Measurements from ENCODE around the gene TMEM139.
"Not testable (repeated sequence)": the region's sequence is repeated elsewhere in the genome, so short reads cannot be mapped to it uniquely, and the experiment has no call there.

TMEM139 gene

DNA sequence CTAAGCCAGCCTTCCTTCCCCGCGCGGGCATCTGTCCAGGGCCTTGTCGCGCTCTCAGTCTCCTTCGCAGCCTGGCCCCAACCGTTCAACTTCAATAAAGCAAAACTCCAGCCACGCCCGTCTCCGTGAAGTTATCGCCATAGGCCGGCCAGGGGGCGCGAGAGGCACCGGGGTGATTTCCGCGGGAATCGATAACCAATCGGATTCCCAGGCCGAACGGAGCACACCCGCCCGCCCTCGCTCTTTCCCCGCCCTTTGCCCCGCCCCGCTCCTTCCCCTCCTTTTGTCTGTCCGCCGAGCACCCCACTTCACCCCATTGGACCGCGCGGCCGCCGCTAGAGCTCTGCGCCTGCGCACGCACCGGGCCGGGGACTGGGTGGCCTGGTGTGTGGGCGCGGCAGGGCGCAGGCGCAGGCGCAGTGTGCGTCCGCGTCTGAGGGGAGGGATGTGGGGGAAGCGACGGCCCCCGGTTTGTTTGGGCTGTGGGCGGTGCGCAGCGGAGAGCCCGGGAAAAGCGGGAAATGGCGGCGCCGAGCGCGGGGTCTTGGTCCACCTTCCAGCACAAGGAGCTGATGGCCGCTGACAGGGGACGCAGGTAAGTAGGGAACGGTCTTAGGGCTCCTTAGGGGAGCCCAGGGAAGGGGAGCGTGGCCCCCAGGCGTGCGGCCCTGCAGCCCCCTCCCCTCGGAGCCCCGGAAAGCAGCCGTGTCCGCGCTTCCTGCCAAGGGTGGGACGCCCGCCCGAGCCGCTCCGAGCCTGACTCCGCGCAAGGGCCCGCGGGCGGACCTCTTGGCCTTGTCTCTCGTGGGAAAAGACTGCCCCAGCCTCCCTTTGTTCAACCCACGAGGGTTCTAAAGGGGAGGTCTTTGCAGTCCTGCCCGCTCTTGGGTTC is 3.4 kb downstream of the TMEM139 start, which contains the start of gene CASP2:
TSS of gene CASP2 (plus strand) at position 417 of the 892 bp plus-strand sequence. CDS start at position 522, 105 bp downstream.
- peak; percentile 97 to 99 (median 98) for DNase-seq (ENCODE audit: low read depth in 3 of 3, low spot score in 1 of 3)

DNA sequence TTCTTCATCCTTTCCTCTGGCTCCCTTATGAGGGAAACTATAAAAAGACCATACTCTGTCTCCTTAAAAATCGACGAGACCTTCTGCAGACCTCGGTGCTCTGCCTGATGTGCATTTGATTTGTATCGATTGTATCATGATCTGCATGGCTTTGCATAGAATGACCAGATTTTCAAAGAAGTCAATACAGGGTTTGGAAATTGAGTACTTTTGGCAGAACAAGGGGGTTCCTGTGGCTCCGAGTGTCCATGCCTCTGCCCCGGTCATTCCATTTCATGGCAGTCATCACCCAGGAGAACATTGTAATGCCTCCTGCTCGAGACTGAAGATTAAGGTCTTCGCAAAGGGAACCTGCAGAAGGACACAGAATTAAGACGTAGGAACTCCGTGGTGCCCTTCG is 4.1 kb downstream of the TMEM139 start:
- no peak for DNase-seq (ENCODE audit: low read depth in 3 of 3, low spot score in 1 of 3)

DNA sequence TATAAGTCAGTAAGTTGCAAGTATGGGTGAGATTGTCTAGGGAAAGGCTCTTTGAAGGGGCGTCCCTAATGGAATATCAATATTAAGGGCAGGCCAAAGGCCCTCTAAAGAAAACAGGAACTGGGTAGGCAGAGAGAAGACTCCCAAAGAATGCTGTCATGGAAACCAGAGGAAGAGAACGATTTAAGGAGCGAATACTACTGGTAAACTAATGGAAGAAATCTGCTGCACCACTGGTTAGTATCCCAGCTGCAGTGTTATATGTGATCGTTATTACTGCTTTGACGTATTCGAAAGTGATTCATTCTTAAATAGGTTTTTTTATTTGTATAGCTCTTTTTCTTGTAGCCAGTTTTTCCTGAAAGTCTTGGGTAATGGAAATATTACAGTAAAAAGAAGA is 4.7 kb downstream of the TMEM139 start:
- no peak for DNase-seq (ENCODE audit: low read depth in 3 of 3, low spot score in 1 of 3)

DNA sequence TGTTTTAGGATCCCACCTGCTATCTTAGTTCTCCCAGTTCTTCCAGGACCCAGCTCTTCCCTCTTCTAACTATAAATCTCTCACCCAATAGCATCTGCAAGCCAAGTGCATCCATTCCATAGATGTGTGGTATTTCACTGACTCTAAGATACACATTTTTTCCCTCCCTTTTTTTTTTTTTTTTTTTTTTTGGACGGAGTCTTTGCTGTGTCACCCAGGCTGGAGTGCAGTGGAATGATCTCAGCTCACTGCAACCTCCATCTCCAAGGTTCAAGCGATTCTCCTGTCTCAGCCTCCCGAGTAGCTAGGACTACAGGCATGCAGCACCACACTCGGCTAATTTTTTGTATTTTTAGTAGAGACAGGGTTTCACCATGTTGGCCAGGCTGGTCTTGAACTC is 5.1 kb downstream of the TMEM139 start:
- not testable (repeated sequence) for DNase-seq (ENCODE audit: low read depth in 3 of 3, low spot score in 1 of 3)

DNA sequence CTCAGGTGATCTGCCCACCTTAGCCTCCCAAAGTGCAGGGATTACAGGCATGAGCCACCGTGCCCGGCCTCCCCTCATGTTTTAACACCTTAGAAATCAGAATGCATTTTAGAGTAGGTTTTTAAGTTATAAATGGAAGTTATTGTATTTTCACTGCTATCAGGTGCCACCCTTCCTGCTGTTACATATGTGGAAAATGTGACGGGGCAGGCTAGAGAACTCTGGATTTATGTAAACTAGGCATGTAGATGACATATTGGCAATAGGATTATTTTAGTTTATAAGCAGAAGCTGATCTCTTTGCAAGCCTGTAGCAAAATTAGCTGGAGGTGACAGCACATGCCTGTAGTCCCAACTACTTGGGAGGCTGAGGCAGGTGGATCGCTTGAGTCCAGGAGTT is 5.5 kb downstream of the TMEM139 start:
- DNase-seq (ENCODE audit: low read depth in 3 of 3, low spot score in 1 of 3), result no peak

DNA sequence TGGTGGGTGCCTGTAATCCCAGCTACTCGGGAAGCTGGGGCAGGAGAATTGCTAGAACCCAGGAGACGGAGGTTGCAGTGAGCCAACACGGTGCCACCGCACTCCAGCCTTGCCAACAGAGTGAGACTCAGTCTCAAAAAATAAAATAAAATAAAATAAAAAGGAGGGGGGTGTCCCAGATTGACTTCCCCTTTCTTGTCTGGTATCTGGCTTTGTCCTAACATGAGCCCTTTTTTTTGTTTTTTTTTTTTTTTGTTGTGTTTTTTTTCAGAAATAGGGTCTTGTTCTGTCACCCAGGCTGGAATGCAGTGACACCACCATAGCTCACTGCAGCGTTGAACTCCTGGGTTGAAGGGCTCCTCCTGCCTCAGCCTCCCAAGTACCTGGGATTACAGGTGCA is 8.1 kb downstream of the TMEM139 start:
- no peak for DNase-seq (ENCODE audit: low read depth in 3 of 3, low spot score in 1 of 3)

DNA sequence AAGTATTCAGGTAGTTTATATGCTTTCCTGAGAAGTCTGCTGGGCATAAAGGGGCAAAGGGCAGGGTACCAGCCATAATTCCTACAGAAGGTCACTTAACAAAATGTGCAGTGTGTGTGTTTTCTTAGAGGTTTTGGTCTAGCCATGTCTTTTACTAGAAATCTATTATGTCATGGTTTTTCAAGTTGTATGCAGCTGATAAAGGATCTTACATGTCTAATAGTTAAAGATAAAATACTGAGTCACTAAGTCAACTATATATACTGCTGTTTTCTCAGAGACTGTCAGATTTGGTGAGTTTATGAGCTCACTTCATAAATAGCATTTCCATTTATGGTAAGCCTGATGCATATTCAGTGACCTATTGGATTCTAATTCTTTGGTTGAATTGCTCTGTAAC is 11.1 kb downstream of the TMEM139 start:
- no peak for DNase-seq (ENCODE audit: low read depth in 3 of 3, low spot score in 1 of 3)

DNA sequence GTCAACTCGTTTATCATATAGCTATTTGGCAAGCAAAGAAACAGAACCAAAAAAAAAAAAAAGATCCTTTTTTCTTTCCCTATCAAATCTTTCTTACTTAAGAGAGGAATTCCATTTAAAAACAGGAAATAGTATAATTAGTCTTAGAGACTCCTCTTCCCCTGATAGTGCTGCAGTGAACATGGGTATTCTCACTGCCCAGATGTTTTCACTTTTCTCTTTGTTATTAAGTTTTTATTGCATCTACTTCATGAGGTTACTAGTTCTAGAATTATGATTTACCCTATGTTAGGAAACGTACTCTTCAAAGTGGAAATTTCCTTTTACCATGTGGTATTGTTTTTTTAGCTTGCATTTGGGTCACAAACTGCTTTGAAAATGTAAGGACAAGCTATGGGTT is 11.9 kb downstream of the TMEM139 start:
- DNase-seq (ENCODE audit: low read depth in 3 of 3, low spot score in 1 of 3), result no peak

DNA sequence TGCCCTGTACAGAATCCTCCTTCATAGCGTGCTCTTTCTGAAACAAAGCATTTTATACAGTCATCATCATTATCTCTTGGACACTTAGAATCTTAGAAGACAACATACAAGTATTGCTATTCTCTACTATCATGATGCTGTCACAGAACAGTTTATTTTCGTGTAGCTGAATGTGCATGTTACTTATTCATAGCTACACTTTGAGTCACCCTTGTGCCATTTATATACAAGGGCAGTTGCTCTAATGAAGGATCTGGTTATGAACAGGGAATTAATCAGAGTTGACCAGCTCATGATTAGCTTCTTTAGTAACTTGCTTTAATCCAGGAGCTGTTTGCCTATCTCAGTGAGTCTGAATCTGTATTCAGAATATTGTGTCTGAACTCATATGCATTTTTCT is 14.6 kb downstream of the TMEM139 start:
- no peak for DNase-seq (ENCODE audit: low read depth in 3 of 3, low spot score in 1 of 3)

DNA sequence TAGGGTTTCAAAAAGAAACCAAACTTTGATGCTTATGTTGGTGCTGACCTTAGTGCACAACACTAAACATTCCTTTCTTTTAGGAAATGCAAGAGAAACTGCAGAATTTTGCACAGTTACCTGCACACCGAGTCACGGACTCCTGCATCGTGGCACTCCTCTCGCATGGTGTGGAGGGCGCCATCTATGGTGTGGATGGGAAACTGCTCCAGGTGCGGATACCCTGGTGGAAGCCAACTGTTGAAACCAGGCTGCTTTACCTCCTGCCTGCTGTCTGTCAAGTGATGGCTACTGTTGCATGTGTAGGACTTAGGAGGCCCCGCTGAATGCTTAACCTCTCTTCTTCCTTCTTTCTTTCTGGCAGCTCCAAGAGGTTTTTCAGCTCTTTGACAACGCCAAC is 15.1 kb downstream of the TMEM139 start:
- DNase-seq (ENCODE audit: low read depth in 3 of 3, low spot score in 1 of 3), result peak; percentile 34 to 43 (median 42)

DNA sequence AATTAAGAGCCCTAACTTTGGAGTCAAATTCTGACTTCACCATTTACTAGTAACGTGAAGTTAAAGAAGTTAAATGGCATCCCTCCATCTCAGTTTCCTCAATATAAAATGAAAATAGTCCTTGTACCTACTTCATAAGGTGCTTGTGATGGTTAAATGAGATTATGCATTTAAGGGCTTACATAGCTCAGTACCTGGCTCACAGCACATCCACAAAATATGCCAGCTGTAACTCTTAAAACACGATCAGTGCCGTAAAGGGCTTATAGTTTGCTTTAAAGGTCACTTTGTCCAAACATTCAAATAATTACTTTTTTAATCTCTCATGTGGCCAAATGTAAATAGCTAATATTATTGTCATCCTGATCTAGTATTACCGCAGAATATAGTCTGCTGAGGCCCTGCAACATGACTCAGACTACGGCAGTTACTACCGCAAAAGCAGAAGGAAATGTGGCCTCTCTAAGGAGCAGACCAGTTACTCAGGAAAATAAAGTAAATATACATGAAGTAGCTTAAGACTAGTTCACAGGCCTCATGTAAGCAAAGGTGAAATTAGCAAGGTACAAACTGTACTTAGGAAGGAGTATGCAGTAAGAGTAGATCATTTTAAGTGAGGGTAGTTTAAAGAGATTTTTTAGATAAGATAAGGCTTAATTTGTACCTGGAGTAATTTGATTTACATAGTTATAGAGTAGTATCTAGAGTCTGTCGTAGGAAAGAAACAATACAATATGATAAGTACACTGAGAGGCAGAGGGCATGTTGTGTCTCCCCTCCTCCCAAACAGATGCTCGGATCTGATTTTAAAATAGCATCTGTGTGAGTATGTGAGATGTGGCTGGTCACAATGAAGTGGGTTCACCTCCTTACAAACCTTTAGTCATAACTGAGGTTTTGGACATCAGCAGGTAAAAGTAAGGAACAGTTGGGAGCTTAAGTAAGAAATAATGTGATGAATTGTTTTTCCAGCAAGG is 16.5 kb downstream of the TMEM139 start:
- DNase-seq (ENCODE audit: low read depth in 3 of 3, low spot score in 1 of 3), result no peak

DNA sequence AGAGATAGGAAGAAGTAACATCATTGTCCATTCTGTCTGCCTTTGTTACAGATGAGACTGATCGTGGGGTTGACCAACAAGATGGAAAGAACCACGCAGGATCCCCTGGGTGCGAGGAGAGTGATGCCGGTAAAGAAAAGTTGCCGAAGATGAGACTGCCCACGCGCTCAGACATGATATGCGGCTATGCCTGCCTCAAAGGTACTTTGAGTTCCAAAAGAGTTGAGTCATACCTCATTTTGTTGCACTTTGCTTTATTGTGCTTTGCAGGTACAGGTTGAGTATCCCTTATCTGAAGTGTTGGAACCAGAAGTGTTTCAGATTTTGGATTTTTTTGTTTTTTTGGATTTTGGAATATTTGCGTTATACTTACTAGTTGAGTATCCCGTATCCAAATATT is 19.0 kb downstream of the TMEM139 start:
- no peak for DNase-seq (ENCODE audit: low read depth in 3 of 3, low spot score in 1 of 3)

DNA sequence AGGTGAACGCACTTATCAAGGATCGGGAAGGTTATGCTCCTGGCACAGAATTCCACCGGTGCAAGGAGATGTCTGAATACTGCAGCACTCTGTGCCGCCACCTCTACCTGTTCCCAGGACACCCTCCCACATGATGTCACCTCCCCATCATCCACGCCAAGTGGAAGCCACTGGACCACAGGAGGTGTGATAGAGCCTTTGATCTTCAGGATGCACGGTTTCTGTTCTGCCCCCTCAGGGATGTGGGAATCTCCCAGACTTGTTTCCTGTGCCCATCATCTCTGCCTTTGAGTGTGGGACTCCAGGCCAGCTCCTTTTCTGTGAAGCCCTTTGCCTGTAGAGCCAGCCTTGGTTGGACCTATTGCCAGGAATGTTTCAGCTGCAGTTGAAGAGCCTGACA is 20.2 kb downstream of the TMEM139 start:
- DNase-seq (ENCODE audit: low read depth in 3 of 3, low spot score in 1 of 3), result no peak

DNA sequence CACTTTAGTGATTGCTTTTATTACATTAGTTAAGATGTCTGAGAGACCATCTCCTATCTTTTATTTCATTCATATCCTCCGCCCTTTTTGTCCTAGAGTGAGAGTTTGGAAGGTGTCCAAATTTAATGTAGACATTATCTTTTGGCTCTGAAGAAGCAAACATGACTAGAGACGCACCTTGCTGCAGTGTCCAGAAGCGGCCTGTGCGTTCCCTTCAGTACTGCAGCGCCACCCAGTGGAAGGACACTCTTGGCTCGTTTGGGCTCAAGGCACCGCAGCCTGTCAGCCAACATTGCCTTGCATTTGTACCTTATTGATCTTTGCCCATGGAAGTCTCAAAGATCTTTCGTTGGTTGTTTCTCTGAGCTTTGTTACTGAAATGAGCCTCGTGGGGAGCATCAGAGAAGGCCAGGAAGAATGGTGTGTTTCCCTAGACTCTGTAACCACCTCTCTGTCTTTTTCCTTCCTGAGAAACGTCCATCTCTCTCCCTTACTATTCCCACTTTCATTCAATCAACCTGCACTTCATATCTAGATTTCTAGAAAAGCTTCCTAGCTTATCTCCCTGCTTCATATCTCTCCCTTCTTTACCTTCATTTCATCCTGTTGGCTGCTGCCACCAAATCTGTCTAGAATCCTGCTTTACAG is 20.8 kb downstream of the TMEM139 start:
- DNase-seq (ENCODE audit: low read depth in 3 of 3, low spot score in 1 of 3), result peak; percentile 27 to 65 (median 35)

DNA sequence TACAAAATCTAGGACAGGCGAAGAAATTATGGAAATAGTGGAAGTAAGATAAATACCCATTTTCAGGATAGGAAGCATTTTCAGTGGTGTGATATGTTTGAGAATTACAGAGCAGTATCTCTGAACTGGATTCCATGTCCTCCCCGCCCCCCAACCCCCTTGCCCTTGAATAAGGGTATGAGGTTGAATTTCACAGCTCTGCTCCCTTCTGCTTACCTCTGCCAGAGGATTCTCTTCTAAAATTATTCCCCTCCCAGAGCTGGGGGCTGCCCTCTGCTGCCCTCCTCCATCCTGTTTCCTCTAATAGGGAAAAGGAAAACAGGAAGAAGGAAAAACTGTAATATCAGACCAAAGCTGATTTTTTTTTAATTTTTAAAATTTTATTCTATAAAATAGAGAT is 23.9 kb downstream of the TMEM139 start:
- no peak for DNase-seq (ENCODE audit: low read depth in 3 of 3, low spot score in 1 of 3)

DNA sequence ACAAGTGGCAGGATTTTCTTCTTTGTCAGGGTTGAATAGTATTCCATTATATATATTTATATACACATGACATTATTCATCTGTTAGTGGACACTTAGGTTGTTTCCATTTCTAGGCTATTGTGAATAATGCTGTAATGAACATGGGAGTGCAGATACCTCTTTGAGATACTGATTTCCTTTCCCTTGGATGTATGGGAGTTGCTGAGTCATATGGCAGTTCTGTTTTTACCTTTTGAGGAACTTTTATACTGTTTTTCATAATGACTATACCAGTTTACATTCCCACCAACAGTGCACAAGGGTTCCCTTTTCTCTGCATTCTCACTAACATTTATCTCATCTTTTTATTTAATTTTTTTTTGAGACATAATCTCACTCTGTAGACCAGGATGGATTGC is 29.4 kb downstream of the TMEM139 start:
- no peak for DNase-seq (ENCODE audit: low read depth in 3 of 3, low spot score in 1 of 3)

DNA sequence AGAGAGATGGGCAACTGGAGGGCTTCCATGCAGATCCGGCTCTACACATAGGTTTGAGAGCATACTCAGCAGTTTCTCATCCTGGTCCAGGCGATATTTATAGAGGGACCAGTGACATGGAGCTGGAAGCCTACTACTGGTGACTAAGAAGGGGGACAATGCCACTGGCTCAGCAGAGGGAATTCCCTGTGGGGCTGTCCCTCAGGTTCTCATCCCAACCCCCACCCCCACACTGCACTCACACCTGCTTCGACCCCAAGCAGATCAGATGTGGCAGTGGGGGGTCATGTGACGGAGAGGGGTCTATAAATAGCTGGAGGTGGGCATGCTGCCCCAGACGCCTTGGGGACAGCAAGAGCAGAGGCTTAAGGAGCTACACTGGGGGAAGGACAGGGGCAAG is 31.0 kb downstream of the TMEM139 start, which contains the start of gene CLCN1:
TSS of gene CLCN1 (plus strand) at position 336 of the 400 bp plus-strand sequence. CDS start 102 bp downstream, outside the sequence.
- no peak for DNase-seq (ENCODE audit: low read depth in 3 of 3, low spot score in 1 of 3)

DNA sequence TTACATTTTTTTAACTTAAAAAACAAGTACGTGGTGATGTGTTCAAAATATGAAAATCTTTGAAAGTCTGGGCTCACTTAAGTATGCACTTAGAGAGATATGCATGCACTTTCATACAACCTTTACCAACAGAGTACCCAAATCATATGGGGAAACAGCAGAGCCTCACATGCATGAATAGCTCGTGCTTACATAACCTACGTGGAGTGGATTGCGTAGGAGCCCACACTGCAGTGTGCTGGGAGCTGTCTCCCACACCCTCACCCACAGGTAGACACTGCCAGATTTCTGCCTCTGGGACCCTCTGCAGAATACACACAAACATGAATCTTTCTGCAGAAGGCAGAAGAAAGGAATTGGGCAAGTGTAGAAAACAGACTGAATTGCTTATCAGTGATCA is 31.7 kb downstream of the TMEM139 start:
- no peak for DNase-seq (ENCODE audit: low read depth in 3 of 3, low spot score in 1 of 3)

DNA sequence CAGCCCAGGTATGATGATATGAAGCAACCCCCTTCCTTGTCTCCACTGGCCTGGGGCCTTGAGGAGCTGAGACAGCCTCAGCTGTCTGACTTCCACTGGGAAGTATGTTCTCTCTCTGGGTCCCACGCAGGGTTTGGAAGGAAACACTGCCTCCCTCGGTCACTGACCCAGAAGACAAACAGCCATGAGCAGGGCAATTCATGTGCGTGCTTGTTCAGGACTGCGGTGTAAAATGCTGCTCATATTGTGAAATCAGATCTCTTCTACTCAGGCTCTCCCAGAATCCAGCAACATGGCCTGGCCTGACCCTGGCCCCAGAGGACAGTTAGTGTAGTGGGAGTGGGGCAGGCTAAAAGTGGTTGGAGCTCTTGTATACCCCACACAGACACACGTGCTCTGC is 33.9 kb downstream of the TMEM139 start:
- no peak for DNase-seq (ENCODE audit: low read depth in 3 of 3, low spot score in 1 of 3)

DNA sequence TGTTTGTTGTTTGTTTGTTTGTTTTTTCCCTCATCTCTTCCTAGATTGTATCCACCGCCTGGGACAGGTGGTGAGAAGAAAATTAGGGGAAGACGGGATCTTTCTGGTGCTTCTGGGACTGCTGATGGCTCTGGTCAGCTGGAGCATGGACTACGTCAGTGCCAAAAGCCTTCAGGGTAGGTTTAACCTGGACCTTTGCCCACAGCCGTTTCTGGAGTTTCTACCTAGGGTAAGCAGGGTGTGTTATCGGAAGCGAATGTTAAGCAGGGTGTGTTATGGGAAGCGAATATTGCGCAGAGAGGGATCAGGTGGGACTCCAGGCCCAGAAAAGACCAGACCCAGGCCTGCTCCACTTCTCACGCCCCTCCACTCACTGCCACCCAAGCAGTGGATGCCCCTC is 35.9 kb downstream of the TMEM139 start:
- DNase-seq (ENCODE audit: low read depth in 3 of 3, low spot score in 1 of 3), result no peak

DNA sequence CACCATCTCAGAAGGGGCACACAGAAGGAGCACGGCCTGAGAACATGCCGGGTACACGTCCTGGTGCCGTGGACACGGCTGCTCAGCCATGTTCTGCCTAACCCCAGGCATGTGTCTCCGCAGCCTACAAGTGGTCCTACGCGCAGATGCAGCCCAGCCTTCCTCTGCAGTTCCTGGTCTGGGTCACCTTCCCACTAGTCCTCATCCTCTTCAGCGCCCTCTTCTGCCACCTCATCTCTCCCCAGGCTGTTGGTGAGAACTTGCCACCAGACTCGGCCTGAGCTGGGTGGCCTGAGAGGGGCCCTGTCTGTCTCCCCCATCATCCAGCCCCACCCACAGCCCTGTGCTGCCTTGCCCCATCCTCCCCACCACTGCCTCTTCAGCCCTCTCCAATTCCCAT is 36.5 kb downstream of the TMEM139 start:
- no peak for DNase-seq (ENCODE audit: low read depth in 3 of 3, low spot score in 1 of 3)
